ENCODE data around the gene DNAH9.

- TF ChIP-seq CTCF (IDR thresholded peaks at IDR 0.05): no peak
- TF ChIP-seq EZH2 (IDR thresholded peaks at IDR 0.05; ENCODE audit: borderline replicate concordance, insufficient read depth, low read depth, low read length, poor library complexity, severe bottlenecking): no peak
Measured at GRCh38 chr17:11852231-11852630, 254.0 kb downstream of the DNAH9 start.
